KMS-11 (cell line): ENCODE data around the gene SLC26A2.

ENCODE experiments used
- H2AFZ ChIP-seq: fragments of 200-600 bp; sonication (generic); 2 replicates; pipeline ENCODE4 v1.6.1; 2016; ENCODE audit warnings: antibody characterized with exemption, mixed run types, low read depth
- H3K27ac ChIP-seq: fragments of 200-600 bp; sonication (generic); 2 replicates; pipeline ENCODE4 v1.6.1; 2016; ENCODE audit warnings: mild to moderate bottlenecking, mixed run types
- H3K27me3 ChIP-seq: fragments of 200-600 bp; sonication (generic); 2 replicates; pipeline ENCODE4 v1.6.1; 2017; ENCODE audit warnings: mild to moderate bottlenecking, low read depth, mixed run types, moderate library complexity; ENCODE audit not compliant: insufficient read depth
- H3K36me3 ChIP-seq: fragments of 200-600 bp; sonication (generic); 2 replicates; pipeline ENCODE4 v1.6.1; 2017; ENCODE audit warnings: mild to moderate bottlenecking, mixed run types; ENCODE audit not compliant: insufficient read depth
- H3K4me1 ChIP-seq: fragments of 200-600 bp; sonication (generic); 2 replicates; pipeline ENCODE4 v1.6.1; 2016; ENCODE audit warnings: mild to moderate bottlenecking, low read depth, mixed run types; ENCODE audit not compliant: poor library complexity, severe bottlenecking
- H3K4me2 ChIP-seq: fragments of 200-600 bp; sonication (generic); 2 replicates; pipeline ENCODE4 v1.7.0; 2016; ENCODE audit warnings: mild to moderate bottlenecking, mixed run types
- H3K4me3 ChIP-seq: fragments of 200-600 bp; sonication (generic); IDR thresholded peaks from 2 replicates; pipeline ENCODE4 v1.6.1; 2017; ENCODE audit warnings: low read depth, low read length, mixed read lengths; ENCODE audit not compliant: insufficient read depth
- H3K79me2 ChIP-seq: fragments of 200-600 bp; sonication (generic); 2 replicates; pipeline ENCODE4 v1.6.1; 2016; ENCODE audit warnings: low read depth, mixed run types; ENCODE audit not compliant: insufficient read depth
- H3K9ac ChIP-seq: fragments of 200-600 bp; sonication (generic); 2 replicates; pipeline ENCODE4 v1.6.1; 2016; ENCODE audit warnings: mild to moderate bottlenecking, mixed run types
- H4K20me1 ChIP-seq: fragments of 200-600 bp; sonication (generic); 2 replicates; pipeline ENCODE4 v1.6.1; 2016; ENCODE audit warnings: mild to moderate bottlenecking, mixed run types; ENCODE audit not compliant: insufficient read depth
- TF ChIP-seq, protein P1 (sequence below): fragments of 200-600 bp; sonication (generic); conservative IDR thresholded peaks from 2 replicates; pipeline ENCODE4 v1.6.1; 2017; ENCODE audit warnings: low read depth, mild to moderate bottlenecking, antibody characterized with exemption, low read length, moderate library complexity, mixed read lengths

The SLC26A2 gene

GRCh38 chr5:149995385-149996204 lies 35.0 kb downstream of the SLC26A2 start:
- H3K4me2 ChIP-seq, result no peak overlapping the region
- no peaks in the 10 kb centered on the region for H3K27me3 ChIP-seq
- H3K9ac ChIP-seq, result no peak overlapping the region
- no peak overlapping the region for H3K27ac ChIP-seq
- H2AFZ ChIP-seq, result no peak overlapping the region
- H3K79me2 ChIP-seq, result no peaks in the 10 kb centered on the region
- TF ChIP-seq, protein P1, sequence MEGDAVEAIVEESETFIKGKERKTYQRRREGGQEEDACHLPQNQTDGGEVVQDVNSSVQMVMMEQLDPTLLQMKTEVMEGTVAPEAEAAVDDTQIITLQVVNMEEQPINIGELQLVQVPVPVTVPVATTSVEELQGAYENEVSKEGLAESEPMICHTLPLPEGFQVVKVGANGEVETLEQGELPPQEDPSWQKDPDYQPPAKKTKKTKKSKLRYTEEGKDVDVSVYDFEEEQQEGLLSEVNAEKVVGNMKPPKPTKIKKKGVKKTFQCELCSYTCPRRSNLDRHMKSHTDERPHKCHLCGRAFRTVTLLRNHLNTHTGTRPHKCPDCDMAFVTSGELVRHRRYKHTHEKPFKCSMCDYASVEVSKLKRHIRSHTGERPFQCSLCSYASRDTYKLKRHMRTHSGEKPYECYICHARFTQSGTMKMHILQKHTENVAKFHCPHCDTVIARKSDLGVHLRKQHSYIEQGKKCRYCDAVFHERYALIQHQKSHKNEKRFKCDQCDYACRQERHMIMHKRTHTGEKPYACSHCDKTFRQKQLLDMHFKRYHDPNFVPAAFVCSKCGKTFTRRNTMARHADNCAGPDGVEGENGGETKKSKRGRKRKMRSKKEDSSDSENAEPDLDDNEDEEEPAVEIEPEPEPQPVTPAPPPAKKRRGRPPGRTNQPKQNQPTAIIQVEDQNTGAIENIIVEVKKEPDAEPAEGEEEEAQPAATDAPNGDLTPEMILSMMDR, result no peak
- H4K20me1 ChIP-seq, result no peaks in the 10 kb centered on the region
- H3K36me3 ChIP-seq, result no peaks in the 10 kb centered on the region
- H3K4me1 ChIP-seq, result peaks cover 5% of the 10 kb centered on the region
- no peak overlapping the region for H3K4me3 ChIP-seq

DNA sequence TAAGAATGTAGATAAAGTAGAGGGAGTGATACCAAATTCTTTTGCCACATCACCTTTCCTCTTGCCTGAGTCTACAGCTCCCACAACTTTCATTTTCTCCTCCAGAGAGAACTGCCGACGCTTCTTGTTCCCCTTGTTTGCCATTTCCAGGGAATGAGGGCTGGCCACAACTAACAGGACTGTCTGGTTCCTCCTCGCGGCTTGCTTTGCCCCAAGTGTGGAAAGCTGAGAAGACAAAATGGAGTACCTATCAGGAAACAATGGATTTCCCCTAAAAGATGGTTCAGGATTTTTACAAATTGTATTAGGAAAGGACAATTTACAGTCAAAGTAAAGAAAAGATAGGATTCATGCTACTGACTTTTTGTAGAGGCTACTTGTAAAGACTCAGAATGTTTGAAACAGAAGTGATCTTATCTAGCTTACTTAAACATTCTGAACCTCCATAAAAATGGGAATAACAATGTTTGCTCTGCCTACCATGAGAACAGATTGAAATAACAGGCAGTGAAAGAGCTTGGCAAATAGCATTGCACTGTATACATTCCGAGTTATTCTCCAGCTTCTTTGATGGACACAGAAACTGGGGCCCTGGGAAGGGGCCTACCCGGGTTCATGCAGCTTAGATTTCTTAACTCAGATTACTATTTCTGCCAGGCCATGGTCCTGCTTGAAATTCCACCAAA lies 35.8 kb downstream of the SLC26A2 start:
- Histone ChIP-seq H2AFZ (no peak overlapping the region), H4K20me1 (no peaks in the 10 kb centered on the region), H3K27ac (no peak overlapping the region), H3K4me2 (no peak overlapping the region), H3K4me3 (no peak overlapping the region), H3K36me3 (no peaks in the 10 kb centered on the region), H3K27me3 (no peaks in the 10 kb centered on the region), H3K4me1 (peaks cover 5% of the 10 kb centered on the region), H3K79me2 (peaks cover 6% of the 10 kb centered on the region; the same call in 1 of the 2 replicates), H3K9ac (no peak overlapping the region)
- TF ChIP-seq, protein P1, result no peak

- TF ChIP-seq, protein P1, result no peak
- Histone ChIP-seq H3K4me3 (no peak overlapping the region), H3K4me1 (peaks cover 17% of the 10 kb centered on the region), H3K27me3 (no peaks in the 10 kb centered on the region), H3K4me2 (no peak overlapping the region), H2AFZ (no peak overlapping the region), H3K36me3 (no peaks in the 10 kb centered on the region), H4K20me1 (no peaks in the 10 kb centered on the region), H3K27ac (no peak overlapping the region), H3K79me2 (peaks cover 25% of the 10 kb centered on the region), H3K9ac (no peak overlapping the region)
These were observed 37.7 kb downstream of the SLC26A2 start for GRCh38 chr5:149998281-149998680.

GRCh38 chr5:149999359-149999758 lies 38.8 kb downstream of the SLC26A2 start:
- no peaks in the 10 kb centered on the region for H3K27me3 ChIP-seq
- H3K79me2 ChIP-seq, result peaks cover 29% of the 10 kb centered on the region
- H3K4me3 ChIP-seq, result no peak overlapping the region
- TF ChIP-seq, protein P1, result no peak
- H4K20me1 ChIP-seq, result no peaks in the 10 kb centered on the region
- no peak overlapping the region for H3K27ac ChIP-seq
- no peak overlapping the region; the same call in 1 of the 2 replicates for H2AFZ ChIP-seq
- peak overlapping the region; percentile 77 for H3K4me2 ChIP-seq
- no peaks in the 10 kb centered on the region for H3K36me3 ChIP-seq
- peak overlapping the region; percentile 88; the same call in 1 of the 2 replicates for H3K9ac ChIP-seq
- peaks cover 17% of the 10 kb centered on the region for H3K4me1 ChIP-seq
